Gastroesophageal sphincter (tissue), 4 donors: ENCODE data around the gene MORF4L2. TPM values are rescaled to one million over a fixed set of nuclear protein-coding genes. Genes with fewer than 3 reads are reported as not detected.

Source experiments
- ATAC-seq: fragments of 150-250 bp; one replicate; pipeline ENCODE4 v1.9.1; 2016; ENCODE audit warnings: mild to moderate bottlenecking, moderate library complexity
- H3K27ac ChIP-seq, 4 donors: fragments of 200-600 bp; sonication (generic) in 3 of 4; 1 replicate in 3 of 4; 2 replicates in 1 of 4; pipeline ENCODE4 v1.5.1; 2016 to 2019
- H3K27me3 ChIP-seq: fragments of 200-600 bp; sonication (generic); one replicate; pipeline ENCODE4 v1.5.1; 2019
- H3K36me3 ChIP-seq, 2 donors: fragments of 200-600 bp; sonication (generic); one replicate each; pipeline ENCODE4 v1.5.1; 2019; ENCODE audit warnings: control low read depth in 1 of 2
- H3K4me1 ChIP-seq, 3 donors: fragments of 200-600 bp; sonication (generic); 1 replicate in 2 of 3; 2 replicates in 1 of 3; pipeline ENCODE4 v1.5.1; 2016 to 2019; ENCODE audit warnings: control low read depth in 2 of 3
- H3K4me3 ChIP-seq, 2 donors: fragments of 200-600 bp; sonication (generic); one replicate each; pipeline ENCODE4 v1.5.1; 2019; ENCODE audit warnings: mild to moderate bottlenecking in 1 of 2, moderate library complexity in 1 of 2
- H3K9me3 ChIP-seq, 3 donors: fragments of 200-600 bp; sonication (generic); one replicate each; pipeline ENCODE4 v1.5.1; 2017 to 2019; ENCODE audit warnings: control low read depth in 2 of 3
- CTCF ChIP-seq, 4 experiments: fragments of 200-600 bp in 2 of 4; fragments of 450-650 bp in 2 of 4; sonication (generic) in 1 of 4; IDR thresholded peaks; one replicate each; pipeline ENCODE4 v1.5.1; 2017 to 2019; ENCODE audit warnings: antibody characterized with exemption in 4 of 4, mild to moderate bottlenecking in 2 of 4, moderate library complexity in 2 of 4
- EP300 ChIP-seq: sonication (generic); formaldehyde crosslinking; IDR thresholded peaks from one replicate; pipeline ENCODE4 v1.6.1; 2017; ENCODE audit warnings: antibody characterized with exemption, mild to moderate bottlenecking
- POLR2A ChIP-seq, 2 donors: fragments of 450-650 bp; IDR thresholded peaks; one replicate each; pipeline ENCODE4 v1.6.1; 2017; ENCODE audit warnings: antibody characterized with exemption in 2 of 2, mild to moderate bottlenecking in 2 of 2, moderate library complexity in 1 of 2
- POLR2AphosphoS5 ChIP-seq: sonication (generic); formaldehyde crosslinking; IDR thresholded peaks from one replicate; pipeline ENCODE4 v1.6.1; 2017; ENCODE audit warnings: antibody characterized with exemption
- WGBS, 2 donors: methylation state at CpG; one replicate each; pipeline ENCODE4 v1.1.5; 2018; ENCODE audit warnings: low coverage in 1 of 2; 5-methylcytosine and 5-hydroxymethylcytosine counted together
- total RNA-seq, 4 donors: library from RNA; depleted of rRNA; stranded (reverse); fragments of >200 nt; gene quantifications; one replicate each; pipeline ENCODE4 v1.1.0, GENCODE V29; 2016

MORF4L2 gene
- total RNA-seq, 4 donors from 2014 or later = 338 to 631 (median 467) TPM

- no peak for TF ChIP-seq EP300
- no peak for TF ChIP-seq CTCF (IDR thresholded peaks at IDR 0.05)
- TF ChIP-seq POLR2AphosphoS5 = no peak
- TF ChIP-seq POLR2A (IDR thresholded peaks at IDR 0.05) = no peak
- Histone ChIP-seq H3K27me3 (no peaks in the 10 kb centered on the region), H3K4me1 (no peaks in the 10 kb centered on the region), H3K27ac (no peak overlapping the region), H3K9me3 (no peaks in the 10 kb centered on the region), H3K4me3 (no peak overlapping the region), H3K36me3 (no peaks in the 10 kb centered on the region)
- ATAC-seq = no peak
Observed at GRCh38 chrX:103697687-103698086, 11.2 kb upstream of the MORF4L2 start.

- Histone ChIP-seq H3K27me3 (no peaks in the 10 kb centered on the region), H3K27ac (no peak overlapping the region), H3K4me3 (no peak overlapping the region), H3K4me1 (peaks cover 0 to 14% (median 0%) of the 10 kb centered on the region in 3 donors), H3K9me3 (no peaks in the 10 kb centered on the region), H3K36me3 (no peaks in the 10 kb centered on the region)
- 100% methylated on average over 1 of the region's 1 CpG; no CpG with 5 or more reads in 1 of the 2 donors for WGBS, 2 donors
- TF ChIP-seq CTCF (IDR thresholded peaks at IDR 0.05) = no peak
- TF ChIP-seq POLR2A (IDR thresholded peaks at IDR 0.05) = no peak
- TF ChIP-seq EP300 = no peak
- no peak for TF ChIP-seq POLR2AphosphoS5
- ATAC-seq = no peak
Observed at GRCh38 chrX:103691059-103691458, 4.6 kb upstream of the MORF4L2 start.

- H3K27ac ChIP-seq = peak overlapping the region; percentile 92 to 100 (median 96)
- no peak for ATAC-seq
- no peak overlapping the region for H3K4me3 ChIP-seq
- peaks cover 0 to 29% (median 0%) of the 10 kb centered on the region in 3 donors for H3K4me1 ChIP-seq
- H3K36me3 ChIP-seq = peaks cover 0 to 9% of the 10 kb centered on the region in 2 donors
- WGBS, 2 donors = 0 to 46% methylated on average over 1 of the region's 4 CpGs
- H3K9me3 ChIP-seq = no peaks in the 10 kb centered on the region
- TF ChIP-seq POLR2AphosphoS5 (no peak), POLR2A (IDR thresholded peaks at IDR 0.05) (no peak), CTCF (IDR thresholded peaks at IDR 0.05) (peak; percentile 35 to 75 (median 64))
- H3K27me3 ChIP-seq = no peaks in the 10 kb centered on the region
Observed at GRCh38 chrX:103688946-103689345, 2.4 kb upstream of the MORF4L2 start.

- Histone ChIP-seq H3K9me3 (no peaks in the 10 kb centered on the region), H3K27ac (peak overlapping the region; percentile 92 to 100 (median 96)), H3K27me3 (no peaks in the 10 kb centered on the region), H3K4me3 (peak overlapping the region; percentile 63 to 98), H3K4me1 (peaks cover 0 to 37% (median 0%) of the 10 kb centered on the region in 3 donors), H3K36me3 (peaks cover 0 to 19% of the 10 kb centered on the region in 2 donors)
- ATAC-seq = peak; percentile 14
- 1 to 21% methylated on average over 7 of the region's 17 CpGs for WGBS, 2 donors
- TF ChIP-seq POLR2A (IDR thresholded peaks at IDR 0.05) = peak; percentile 14 to 22
- peak; percentile 69 for TF ChIP-seq POLR2AphosphoS5
- peak; percentile 32 to 83 (median 70) for TF ChIP-seq CTCF (IDR thresholded peaks at IDR 0.05)
- no peak for TF ChIP-seq EP300
Observed at GRCh38 chrX:103687696-103688201, 1.2 kb upstream of the MORF4L2 start.

GRCh38 chrX:103687073-103687695 is 685 bp upstream of the MORF4L2 start:
- no peaks in the 10 kb centered on the region for H3K27me3 ChIP-seq
- peak overlapping the region; percentile 63 to 98 for H3K4me3 ChIP-seq
- TF ChIP-seq POLR2A (IDR thresholded peaks at IDR 0.05) (peak; percentile 27 to 40), CTCF (IDR thresholded peaks at IDR 0.05) (peak in 3 of 4 experiments; percentile 37 to 66 (median 61)), EP300 (no peak), POLR2AphosphoS5 (peak; percentile 50)
- WGBS, 2 donors = 0 to 21% methylated on average over 3 to 21 of the region's 40 CpGs
- H3K9me3 ChIP-seq = no peaks in the 10 kb centered on the region
- peak overlapping the region; percentile 92 to 100 (median 96) for H3K27ac ChIP-seq
- ATAC-seq = peak; percentile 85
- H3K4me1 ChIP-seq = peaks cover 0 to 40% (median 0%) of the 10 kb centered on the region in 3 donors
- peaks cover 0 to 25% of the 10 kb centered on the region in 2 donors for H3K36me3 ChIP-seq
